Measurements from ENCODE around the gene JMJD4. TPM values are rescaled to one million over a fixed set of nuclear protein-coding genes. Genes with fewer than 3 reads are reported as not detected.

JMJD4 gene
- polyA plus RNA-seq, 1 donor (not counting 4 experiments of a cell fraction or from before 2014, with no cell fraction given): 19.5 TPM

DNA sequence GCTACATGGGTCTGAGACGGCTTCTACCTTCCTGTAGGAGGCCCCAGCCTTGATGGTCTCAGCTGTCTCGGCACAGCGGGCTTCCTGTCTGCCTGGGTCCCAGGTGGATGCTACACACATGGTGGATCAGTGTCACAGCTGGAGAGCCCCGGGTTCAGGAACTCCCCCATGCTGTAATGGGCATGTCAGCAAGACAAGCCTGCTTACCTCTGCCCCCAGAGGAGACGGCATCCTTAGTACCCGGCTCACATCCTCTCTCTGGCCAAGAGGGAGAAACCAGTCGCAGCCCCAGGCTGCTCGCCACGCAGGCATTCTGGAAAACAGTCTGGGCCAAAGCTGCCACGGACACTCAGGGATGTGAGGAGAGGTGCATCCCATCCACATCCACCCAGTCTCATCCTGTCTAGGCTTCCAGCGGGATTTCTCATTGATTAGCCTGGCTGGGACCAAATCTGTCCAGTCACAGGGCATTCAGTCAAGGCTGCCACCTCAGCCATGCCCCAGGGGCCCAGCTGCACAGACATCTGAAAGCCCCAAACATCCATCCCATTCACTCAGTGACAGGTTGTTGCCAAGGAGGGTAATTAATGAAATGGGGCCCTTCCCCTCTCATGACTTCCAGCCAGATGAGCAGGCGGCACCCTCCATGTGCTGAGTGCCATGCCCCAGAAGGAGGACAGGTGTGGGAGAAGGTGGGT lies 10.6 kb upstream of the JMJD4 start:
- no peaks in the 10 kb centered on the region for H3K9me3 ChIP-seq (ENCODE audit: control insufficient read depth, low read depth, low read length)
- H4K20me1 ChIP-seq (ENCODE audit: control insufficient read depth, extremely low read depth, insufficient read depth, low read length): peaks cover 13% of the 10 kb centered on the region

DNA sequence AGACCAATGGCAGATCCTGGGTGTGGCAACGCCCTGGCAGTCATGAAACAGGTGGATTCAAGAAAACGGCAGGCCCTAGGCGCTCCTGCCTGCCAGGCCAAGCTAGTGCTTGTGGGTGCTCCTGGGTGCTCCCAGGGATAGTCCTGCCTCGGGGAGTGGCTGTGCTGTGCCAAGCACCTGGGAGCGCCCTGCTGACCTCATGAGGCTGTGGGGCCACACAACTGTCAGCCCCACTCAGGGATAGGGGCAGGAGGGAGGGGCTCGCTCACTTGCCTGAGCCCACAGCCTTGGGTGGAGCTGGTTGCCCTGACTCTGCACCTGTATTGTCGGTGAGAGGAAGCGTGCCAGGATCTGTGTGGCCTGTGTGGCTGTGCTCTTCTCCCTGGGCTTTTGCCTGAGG lies 9.6 kb upstream of the JMJD4 start:
- dilution Hi-C loops (cut with MboI; ENCODE audit: extremely low pct_ligation_motif_present, low sequenced_read_pairs): no loop called here

More for the DNA sequence above, 10.6 kb upstream of the JMJD4 start:
- peaks cover 11 to 13% of the 10 kb centered on the region in 2 experiments for H3K36me3 ChIP-seq (ENCODE audit: control insufficient read depth in 2 of 2, extremely low read depth in 1 of 2, insufficient read depth in 2 of 2, low read length in 2 of 2)
- H3K9ac ChIP-seq (ENCODE audit: control insufficient read depth, extremely low read depth, insufficient read depth, low read length): no peak overlapping the region
- H3K27me3 ChIP-seq (ENCODE audit: control insufficient read depth, extremely low read depth, insufficient read depth, low read length): no peaks in the 10 kb centered on the region
- no peak overlapping the region for H3K27ac ChIP-seq (ENCODE audit: control insufficient read depth, insufficient read depth, low read length)
- H3K79me2 ChIP-seq (ENCODE audit: control insufficient read depth, insufficient read depth, low read length): peaks cover 72% of the 10 kb centered on the region
- DNase-seq (ENCODE audit: low read depth, low spot score): no peak
- H3K4me1 ChIP-seq (ENCODE audit: control insufficient read depth, extremely low read depth, insufficient read depth, low read length): no peaks in the 10 kb centered on the region
- peaks cover 2% of the 10 kb centered on the region for H3K9me1 ChIP-seq (ENCODE audit: control insufficient read depth, extremely low read depth, insufficient read depth, low read length)
- no peak for TF ChIP-seq EZH2 (IDR thresholded peaks at IDR 0.05; ENCODE audit: low read length)
- dilution Hi-C loops (cut with MboI; ENCODE audit: extremely low pct_ligation_motif_present, low sequenced_read_pairs): no loop called here
- H2AFZ ChIP-seq (ENCODE audit: control insufficient read depth, low read length): no peak overlapping the region
- no peak overlapping the region for H3K4me3 ChIP-seq (ENCODE audit: control insufficient read depth in 2 of 3, extremely low read depth in 1 of 3, insufficient read depth in 2 of 3, low read depth in 1 of 3, low read length in 3 of 3)
- no peak overlapping the region for H3K4me2 ChIP-seq (ENCODE audit: control insufficient read depth, extremely low read depth, insufficient read depth, low read depth, low read length)
- no peak for FAIRE-seq

More for the DNA sequence above, 9.6 kb upstream of the JMJD4 start:
- Histone ChIP-seq H3K9me3 (ENCODE audit: control insufficient read depth, low read depth, low read length) (no peaks in the 10 kb centered on the region), H4K20me1 (ENCODE audit: control insufficient read depth, extremely low read depth, insufficient read depth, low read length) (peaks cover 13% of the 10 kb centered on the region), H3K4me2 (ENCODE audit: control insufficient read depth, extremely low read depth, insufficient read depth, low read depth, low read length) (no peak overlapping the region), H3K4me3 (ENCODE audit: control insufficient read depth in 2 of 3, extremely low read depth in 1 of 3, insufficient read depth in 2 of 3, low read depth in 1 of 3, low read length in 3 of 3) (no peak overlapping the region), H3K27ac (ENCODE audit: control insufficient read depth, insufficient read depth, low read length) (no peak overlapping the region), H3K36me3 (ENCODE audit: control insufficient read depth in 2 of 2, extremely low read depth in 1 of 2, insufficient read depth in 2 of 2, low read length in 2 of 2) (peaks cover 9 to 10% of the 10 kb centered on the region in 2 experiments), H3K79me2 (ENCODE audit: control insufficient read depth, insufficient read depth, low read length) (peaks cover 77% of the 10 kb centered on the region), H3K9ac (ENCODE audit: control insufficient read depth, extremely low read depth, insufficient read depth, low read length) (no peak overlapping the region), H3K4me1 (ENCODE audit: control insufficient read depth, extremely low read depth, insufficient read depth, low read length) (no peaks in the 10 kb centered on the region), H3K9me1 (ENCODE audit: control insufficient read depth, extremely low read depth, insufficient read depth, low read length) (peaks cover 6% of the 10 kb centered on the region), H3K27me3 (ENCODE audit: control insufficient read depth, extremely low read depth, insufficient read depth, low read length) (no peaks in the 10 kb centered on the region), H2AFZ (ENCODE audit: control insufficient read depth, low read length) (no peak overlapping the region)
- TF ChIP-seq, protein P1, sequence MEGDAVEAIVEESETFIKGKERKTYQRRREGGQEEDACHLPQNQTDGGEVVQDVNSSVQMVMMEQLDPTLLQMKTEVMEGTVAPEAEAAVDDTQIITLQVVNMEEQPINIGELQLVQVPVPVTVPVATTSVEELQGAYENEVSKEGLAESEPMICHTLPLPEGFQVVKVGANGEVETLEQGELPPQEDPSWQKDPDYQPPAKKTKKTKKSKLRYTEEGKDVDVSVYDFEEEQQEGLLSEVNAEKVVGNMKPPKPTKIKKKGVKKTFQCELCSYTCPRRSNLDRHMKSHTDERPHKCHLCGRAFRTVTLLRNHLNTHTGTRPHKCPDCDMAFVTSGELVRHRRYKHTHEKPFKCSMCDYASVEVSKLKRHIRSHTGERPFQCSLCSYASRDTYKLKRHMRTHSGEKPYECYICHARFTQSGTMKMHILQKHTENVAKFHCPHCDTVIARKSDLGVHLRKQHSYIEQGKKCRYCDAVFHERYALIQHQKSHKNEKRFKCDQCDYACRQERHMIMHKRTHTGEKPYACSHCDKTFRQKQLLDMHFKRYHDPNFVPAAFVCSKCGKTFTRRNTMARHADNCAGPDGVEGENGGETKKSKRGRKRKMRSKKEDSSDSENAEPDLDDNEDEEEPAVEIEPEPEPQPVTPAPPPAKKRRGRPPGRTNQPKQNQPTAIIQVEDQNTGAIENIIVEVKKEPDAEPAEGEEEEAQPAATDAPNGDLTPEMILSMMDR (optimal IDR thresholded peaks at IDR 0.05 in 1 of 3, IDR thresholded peaks at IDR 0.05 in 1 of 3, conservative IDR thresholded peaks at IDR 0.05 in 1 of 3; ENCODE audit: extremely low read depth in 1 of 3, insufficient read depth in 2 of 3, low read length in 3 of 3): no peak
- no peak for TF ChIP-seq EZH2 (IDR thresholded peaks at IDR 0.05; ENCODE audit: low read length)
- DNase-seq (ENCODE audit: low read depth, low spot score): no peak
- FAIRE-seq: no peak
